Measurements from ENCODE around the gene CORO1C. TPM values are rescaled to one million over a fixed set of nuclear protein-coding genes. Genes with fewer than 3 reads are reported as not detected.

The CORO1C gene
- total RNA-seq, 1 experiment from 2014 or later: 138 TPM

- Histone ChIP-seq H3K36me3 (ENCODE audit: control insufficient read depth in 1 of 2, insufficient read depth in 2 of 2, low read length in 2 of 2) (no peaks in the 10 kb centered on the region), H3K9me3 (ENCODE audit: control insufficient read depth in 1 of 2, insufficient read depth in 1 of 2, low read depth in 1 of 2, low read length in 2 of 2) (no peaks in the 10 kb centered on the region), H3K4me1 (ENCODE audit: control insufficient read depth in 1 of 2, insufficient read depth in 2 of 2, low read length in 2 of 2) (peaks cover 30 to 49% of the 10 kb centered on the region in 2 experiments), H2AFZ (ENCODE audit: low read depth, low read length, poor library complexity, severe bottlenecking) (no peak overlapping the region), H3K9me2 (ENCODE audit: insufficient read depth) (no peaks in the 10 kb centered on the region), H3K4me2 (ENCODE audit: low read length) (no peak overlapping the region), H3K9ac (ENCODE audit: low read length) (no peak overlapping the region), H4K20me1 (ENCODE audit: insufficient read depth) (no peaks in the 10 kb centered on the region), H3K27me3 (ENCODE audit: insufficient read depth, low read length) (no peaks in the 10 kb centered on the region), H3K4me3 (replicated peaks in 1 of 2; ENCODE audit: low read depth in 1 of 2, low read length in 2 of 2) (no peak overlapping the region), H3K79me2 (ENCODE audit: insufficient read depth, low read length) (no peaks in the 10 kb centered on the region), H3K27ac (ENCODE audit: low read depth, low read length) (no peak overlapping the region)
- ChIA-PET POLR2A (no interaction called here), RAD21 (ENCODE audit: low non-redundant PET in 1 of 2, low total read pairs in 2 of 2, uncharacterized antibody in 2 of 2, unreplicated experiment in 2 of 2) (no interaction called here), CTCF (no interaction called here)
- TF ChIP-seq CTCF (IDR thresholded peaks at IDR 0.05 in 2 of 3, conservative IDR thresholded peaks at IDR 0.05 in 1 of 3; ENCODE audit: borderline replicate concordance in 1 of 3, insufficient read depth in 1 of 3, low read depth in 2 of 3, low read length in 2 of 3) (no peak), ZBTB33 (IDR thresholded peaks at IDR 0.05; ENCODE audit: extremely low read depth, insufficient replicate concordance, low read length) (no peak), EZH2phosphoT487 (IDR thresholded peaks at IDR 0.05; ENCODE audit: borderline replicate concordance) (no peak), MAX (IDR thresholded peaks at IDR 0.05) (no peak), SP1 (IDR thresholded peaks at IDR 0.05; ENCODE audit: low read depth) (no peak), POLR2AphosphoS5 (IDR thresholded peaks at IDR 0.05; ENCODE audit: low read depth, low read length) (no peak), EZH2 (IDR thresholded peaks at IDR 0.05) (no peak), ZNF274 (IDR thresholded peaks at IDR 0.05; ENCODE audit: low read depth, low read length) (no peak), EGR1 (IDR thresholded peaks at IDR 0.05; ENCODE audit: low read depth) (no peak), TCF7L2 (IDR thresholded peaks at IDR 0.05; ENCODE audit: borderline replicate concordance, extremely low read depth, insufficient read depth, insufficient read length) (no peak), ATF3 (IDR thresholded peaks at IDR 0.05) (no peak), REST (IDR thresholded peaks at IDR 0.05; ENCODE audit: low read depth) (no peak), JUND (IDR thresholded peaks at IDR 0.05) (no peak), POLR2A (IDR thresholded peaks at IDR 0.05; ENCODE audit: borderline replicate concordance, extremely low read depth, insufficient read depth, insufficient read length) (no peak), RAD21 (IDR thresholded peaks at IDR 0.05; ENCODE audit: low read depth) (no peak), CBX3 (IDR thresholded peaks at IDR 0.05; ENCODE audit: low read depth) (no peak), SRF (IDR thresholded peaks at IDR 0.05; ENCODE audit: low read depth) (no peak), ZFX (IDR thresholded peaks at IDR 0.05) (no peak), SIN3A (IDR thresholded peaks at IDR 0.05; ENCODE audit: low read depth) (no peak), YY1 (IDR thresholded peaks at IDR 0.05; ENCODE audit: extremely low read depth, insufficient replicate concordance, low read depth, low read length) (no peak)
- ATAC-seq (no peak), DNase-seq (ENCODE audit: low read depth, low spot score) (no peak)
- no TSS peak for BruUV-seq (replicated peaks)
- intact Hi-C loops (cut with micrococcal nuclease): no loop called here
Observed at GRCh38 chr12:108638141-108638827, 93.0 kb downstream of the CORO1C start.

All from HCT116 (cell line).